ENCODE measurements around the gene TRIM24.

The TRIM24 gene

GRCh38 chr7:138492423-138492822 lies 32.4 kb downstream of the TRIM24 start:
- Histone ChIP-seq H3K27ac (ENCODE audit: low read depth, low read length, poor library complexity, severe bottlenecking) (no peak overlapping the region), H4K20me1 (ENCODE audit: insufficient read depth, low read length) (no peaks in the 10 kb centered on the region), H3K4me2 (ENCODE audit: low read length) (no peak overlapping the region), H3K9ac (ENCODE audit: low read length) (no peak overlapping the region), H2AFZ (ENCODE audit: low read length) (no peak overlapping the region), H3K9me2 (ENCODE audit: low read depth, low read length) (no peaks in the 10 kb centered on the region), H3K4me3 (ENCODE audit: low read depth, low read length, poor library complexity, severe bottlenecking) (no peak overlapping the region), H3K79me2 (ENCODE audit: insufficient read depth, low read length) (peaks cover 84% of the 10 kb centered on the region), H3K36me3 (ENCODE audit: insufficient read depth, low read length) (peaks cover 9% of the 10 kb centered on the region; the same call in 1 of the 2 replicates), H3F3A (ENCODE audit: insufficient read depth, low read length) (no peaks in the 10 kb centered on the region), H3K4me1 (ENCODE audit: insufficient read depth, low read length, severe bottlenecking) (no peaks in the 10 kb centered on the region), H3K9me3 (ENCODE audit: low read length) (0 out of 2 replicates have a peak, but pooled peaks cover 4% of the 10 kb centered on the region), H3K27me3 (ENCODE audit: insufficient read depth, low read length) (no peaks in the 10 kb centered on the region)
- TF ChIP-seq EZH2 (IDR thresholded peaks at IDR 0.05; ENCODE audit: borderline replicate concordance, low read length) (no peak), CTCF (IDR thresholded peaks at IDR 0.05; ENCODE audit: low read length) (no peak)

GRCh38 chr7:138493535-138493934 lies 33.5 kb downstream of the TRIM24 start:
- Histone ChIP-seq H3K4me2 (ENCODE audit: low read length) (no peak overlapping the region), H2AFZ (ENCODE audit: low read length) (no peak overlapping the region), H3K79me2 (ENCODE audit: insufficient read depth, low read length) (peaks cover 82% of the 10 kb centered on the region), H3K4me3 (ENCODE audit: low read depth, low read length, poor library complexity, severe bottlenecking) (no peak overlapping the region), H3K9me2 (ENCODE audit: low read depth, low read length) (no peaks in the 10 kb centered on the region), H3K9ac (ENCODE audit: low read length) (no peak overlapping the region), H3F3A (ENCODE audit: insufficient read depth, low read length) (no peaks in the 10 kb centered on the region), H3K27me3 (ENCODE audit: insufficient read depth, low read length) (no peaks in the 10 kb centered on the region), H4K20me1 (ENCODE audit: insufficient read depth, low read length) (no peaks in the 10 kb centered on the region), H3K27ac (ENCODE audit: low read depth, low read length, poor library complexity, severe bottlenecking) (no peak overlapping the region), H3K4me1 (ENCODE audit: insufficient read depth, low read length, severe bottlenecking) (no peaks in the 10 kb centered on the region), H3K36me3 (ENCODE audit: insufficient read depth, low read length) (peaks cover 10% of the 10 kb centered on the region), H3K9me3 (ENCODE audit: low read length) (0 out of 2 replicates have a peak, but pooled peaks cover 4% of the 10 kb centered on the region)
- TF ChIP-seq EZH2 (IDR thresholded peaks at IDR 0.05; ENCODE audit: borderline replicate concordance, low read length) (no peak), CTCF (IDR thresholded peaks at IDR 0.05; ENCODE audit: low read length) (no peak)

GRCh38 chr7:138495485-138495884 lies 35.4 kb downstream of the TRIM24 start:
- H2AFZ ChIP-seq (ENCODE audit: low read length): no peak overlapping the region
- H3K9me2 ChIP-seq (ENCODE audit: low read depth, low read length): no peaks in the 10 kb centered on the region
- H3K4me2 ChIP-seq (ENCODE audit: low read length): no peak overlapping the region
- peaks cover 14% of the 10 kb centered on the region for H3K36me3 ChIP-seq (ENCODE audit: insufficient read depth, low read length)
- no peak overlapping the region for H3K9ac ChIP-seq (ENCODE audit: low read length)
- H3F3A ChIP-seq (ENCODE audit: insufficient read depth, low read length): no peaks in the 10 kb centered on the region
- H3K27me3 ChIP-seq (ENCODE audit: insufficient read depth, low read length): no peaks in the 10 kb centered on the region
- H3K4me1 ChIP-seq (ENCODE audit: insufficient read depth, low read length, severe bottlenecking): no peaks in the 10 kb centered on the region
- H3K9me3 ChIP-seq (ENCODE audit: low read length): 0 out of 2 replicates have a peak, but pooled peaks cover 4% of the 10 kb centered on the region
- no peak for TF ChIP-seq EZH2 (IDR thresholded peaks at IDR 0.05; ENCODE audit: borderline replicate concordance, low read length)
- no peak for TF ChIP-seq CTCF (IDR thresholded peaks at IDR 0.05; ENCODE audit: low read length)
- no peak overlapping the region for H3K4me3 ChIP-seq (ENCODE audit: low read depth, low read length, poor library complexity, severe bottlenecking)
- no peak overlapping the region for H3K27ac ChIP-seq (ENCODE audit: low read depth, low read length, poor library complexity, severe bottlenecking)
- H3K79me2 ChIP-seq (ENCODE audit: insufficient read depth, low read length): peaks cover 91% of the 10 kb centered on the region
- no peaks in the 10 kb centered on the region for H4K20me1 ChIP-seq (ENCODE audit: insufficient read depth, low read length)
